Measurements from ENCODE around the gene PCNP. TPM values are rescaled to one million over a fixed set of nuclear protein-coding genes. Genes with fewer than 3 reads are reported as not detected.
"Not testable (repeated sequence)": the region's sequence is repeated elsewhere in the genome, so short reads cannot be mapped to it uniquely, and the experiment has no call there.

Gene PCNP
- total and polyA plus RNA-seq, 7 donors: 72.4 to 178 (median 146) TPM

GRCh38 chr3:101639280-101639963, 65.4 kb downstream of the PCNP start:
- Histone ChIP-seq H3K4me3 (no peak overlapping the region), H3K4me1 (no peaks in the 10 kb centered on the region), H3K27ac (no peak overlapping the region), H3K9me3 (no peaks in the 10 kb centered on the region), H3K36me3 (no peaks in the 10 kb centered on the region), H3K27me3 (no peaks in the 10 kb centered on the region)
- WGBS, 2 donors: 84 to 88% methylated on average over 18 of the region's 18 CpGs
- DNase-seq: no peak
- TF ChIP-seq, protein P1, sequence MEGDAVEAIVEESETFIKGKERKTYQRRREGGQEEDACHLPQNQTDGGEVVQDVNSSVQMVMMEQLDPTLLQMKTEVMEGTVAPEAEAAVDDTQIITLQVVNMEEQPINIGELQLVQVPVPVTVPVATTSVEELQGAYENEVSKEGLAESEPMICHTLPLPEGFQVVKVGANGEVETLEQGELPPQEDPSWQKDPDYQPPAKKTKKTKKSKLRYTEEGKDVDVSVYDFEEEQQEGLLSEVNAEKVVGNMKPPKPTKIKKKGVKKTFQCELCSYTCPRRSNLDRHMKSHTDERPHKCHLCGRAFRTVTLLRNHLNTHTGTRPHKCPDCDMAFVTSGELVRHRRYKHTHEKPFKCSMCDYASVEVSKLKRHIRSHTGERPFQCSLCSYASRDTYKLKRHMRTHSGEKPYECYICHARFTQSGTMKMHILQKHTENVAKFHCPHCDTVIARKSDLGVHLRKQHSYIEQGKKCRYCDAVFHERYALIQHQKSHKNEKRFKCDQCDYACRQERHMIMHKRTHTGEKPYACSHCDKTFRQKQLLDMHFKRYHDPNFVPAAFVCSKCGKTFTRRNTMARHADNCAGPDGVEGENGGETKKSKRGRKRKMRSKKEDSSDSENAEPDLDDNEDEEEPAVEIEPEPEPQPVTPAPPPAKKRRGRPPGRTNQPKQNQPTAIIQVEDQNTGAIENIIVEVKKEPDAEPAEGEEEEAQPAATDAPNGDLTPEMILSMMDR (IDR thresholded peaks at IDR 0.05): no peak
- no peak for TF ChIP-seq POLR2AphosphoS5 (IDR thresholded peaks at IDR 0.05)
- no peak for TF ChIP-seq POLR2A (IDR thresholded peaks at IDR 0.05)
- no peak for TF ChIP-seq EP300 (IDR thresholded peaks at IDR 0.05)
- intact Hi-C loops (cut with DNase I): no loop called here

- WGBS, 2 donors: 94 to 96% methylated on average over 10 of the region's 10 CpGs
Measured at GRCh38 chr3:101640256-101640655, 66.3 kb downstream of the PCNP start.

DNA sequence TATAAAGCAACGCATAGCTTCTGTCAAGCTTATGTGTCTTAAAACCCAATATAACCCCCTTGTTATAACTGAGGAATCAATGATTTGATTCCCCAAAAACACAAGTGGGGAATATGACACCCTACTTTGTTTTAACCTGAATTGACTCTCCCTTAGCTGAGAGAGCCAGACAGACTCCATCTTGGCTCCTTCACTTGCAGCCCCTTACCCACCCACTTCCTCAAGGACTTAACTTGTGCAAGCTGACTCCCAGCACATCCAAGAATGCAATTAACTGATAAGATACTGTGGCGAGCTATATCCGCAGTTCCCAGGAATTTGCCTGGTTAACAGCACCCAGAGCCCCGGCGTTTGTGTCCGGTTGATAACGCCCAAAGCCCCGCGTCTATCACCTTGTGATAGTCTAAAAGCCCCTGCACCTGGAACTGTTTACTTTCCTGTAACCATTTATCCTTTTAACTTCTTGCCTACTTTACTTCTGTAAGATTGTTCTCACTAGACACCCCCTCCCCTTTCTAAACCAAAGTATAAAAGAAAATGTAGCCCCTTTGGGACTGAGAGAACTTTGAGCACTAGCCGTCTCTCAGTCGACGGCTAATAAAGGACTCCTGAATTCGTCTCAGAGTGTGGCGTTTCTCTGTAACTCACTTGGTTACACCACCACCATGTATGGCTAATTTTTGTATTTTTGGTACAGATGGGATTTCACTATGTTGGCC, 67.6 kb downstream of the PCNP start:
- H3K9me3 ChIP-seq; H3K4me3 ChIP-seq; DNase-seq; H3K27ac ChIP-seq; H3K4me1 ChIP-seq; intact Hi-C loops (cut with DNase I); H3K36me3 ChIP-seq; H3K27me3 ChIP-seq: not testable (repeated sequence)
- 77 to 82% methylated on average over 14 of the region's 14 CpGs for WGBS, 2 donors

More at GRCh38 chr3:101640256-101640655, 66.3 kb downstream of the PCNP start:
- Histone ChIP-seq H3K36me3 (no peaks in the 10 kb centered on the region), H3K27me3 (no peaks in the 10 kb centered on the region), H3K9me3 (no peaks in the 10 kb centered on the region), H3K4me3 (no peak overlapping the region), H3K4me1 (no peaks in the 10 kb centered on the region), H3K27ac (no peak overlapping the region)
- DNase-seq: no peak
- TF ChIP-seq POLR2A (IDR thresholded peaks at IDR 0.05) (no peak), EP300 (IDR thresholded peaks at IDR 0.05) (no peak), POLR2AphosphoS5 (IDR thresholded peaks at IDR 0.05) (no peak)
- TF ChIP-seq, protein P1 (IDR thresholded peaks at IDR 0.05): no peak
- intact Hi-C loops (cut with DNase I): no loop called here

DNA sequence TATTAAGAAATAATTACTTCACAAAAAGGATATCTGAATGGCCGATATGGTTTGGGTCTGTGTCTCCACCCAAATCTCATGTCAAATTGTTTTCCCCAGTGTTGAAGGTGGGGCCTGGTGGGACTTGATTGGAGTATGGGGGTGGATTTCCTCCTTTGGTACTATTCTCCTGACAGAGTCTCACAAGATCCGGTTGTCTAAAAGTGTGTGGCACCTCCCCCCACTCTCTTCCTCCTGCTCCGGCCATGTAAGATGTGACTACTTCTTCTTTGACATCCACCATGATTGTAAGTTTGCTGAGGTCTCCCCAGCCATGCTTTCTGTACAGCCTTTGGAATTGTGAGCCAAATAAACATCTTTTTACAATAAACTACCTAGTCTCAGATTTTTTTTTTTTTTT, 68.5 kb downstream of the PCNP start:
- no peak for DNase-seq
- H3K9me3 ChIP-seq: no peaks in the 10 kb centered on the region
- TF ChIP-seq EP300 (IDR thresholded peaks at IDR 0.05) (no peak), POLR2AphosphoS5 (IDR thresholded peaks at IDR 0.05) (no peak), POLR2A (IDR thresholded peaks at IDR 0.05) (no peak)
- TF ChIP-seq, protein P1 (IDR thresholded peaks at IDR 0.05): no peak
- no peak overlapping the region for H3K27ac ChIP-seq
- intact Hi-C loops (cut with DNase I): no loop called here
- no peaks in the 10 kb centered on the region for H3K36me3 ChIP-seq
- H3K27me3 ChIP-seq: no peaks in the 10 kb centered on the region
- no peak overlapping the region for H3K4me3 ChIP-seq
- no peaks in the 10 kb centered on the region for H3K4me1 ChIP-seq
- 89 to 91% methylated on average over 3 of the region's 3 CpGs for WGBS, 2 donors

DNA sequence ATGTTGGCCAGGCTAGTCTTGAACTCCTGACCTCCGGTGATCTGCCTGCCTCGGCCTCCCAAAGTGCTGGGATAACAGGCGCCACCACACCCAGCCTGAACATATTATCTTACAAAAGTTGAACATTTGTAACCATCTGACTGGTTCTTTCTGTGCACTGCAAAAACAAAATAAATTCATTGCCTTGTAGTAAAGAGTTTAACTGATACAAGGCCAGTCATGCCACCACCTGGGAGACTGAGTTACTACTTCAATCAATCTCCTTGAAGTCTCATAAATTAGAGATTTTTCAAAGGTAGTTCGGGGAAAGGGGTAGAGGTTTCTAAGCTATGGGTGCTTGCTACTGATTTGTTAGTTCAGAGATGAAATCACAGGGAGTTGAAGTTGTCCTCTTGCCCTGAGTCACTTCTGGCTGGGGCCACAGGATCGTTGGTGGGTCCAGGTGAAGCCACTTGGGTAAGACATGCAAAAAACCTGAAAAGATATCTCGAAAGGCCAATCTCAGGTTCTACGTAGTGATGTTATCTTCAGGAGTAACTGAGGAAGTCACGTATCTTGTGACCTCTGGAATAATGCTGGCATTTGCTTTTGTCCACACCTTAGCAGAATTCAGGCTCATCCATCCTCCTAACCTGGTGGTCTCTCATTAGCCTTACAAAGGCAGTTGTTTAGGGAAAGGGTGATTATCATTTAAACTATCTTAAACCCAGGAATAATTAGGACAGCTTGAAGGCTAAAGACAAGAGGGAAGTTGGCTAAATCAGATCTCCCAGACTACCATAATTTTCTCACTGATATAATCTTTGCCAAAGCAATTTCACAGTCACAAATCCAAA, 69.2 kb downstream of the PCNP start:
- H3K4me3 ChIP-seq: no peak overlapping the region
- H3K4me1 ChIP-seq: no peaks in the 10 kb centered on the region
- TF ChIP-seq POLR2A (IDR thresholded peaks at IDR 0.05): no peak
- no peak for TF ChIP-seq EP300 (IDR thresholded peaks at IDR 0.05)
- TF ChIP-seq, protein P1 (IDR thresholded peaks at IDR 0.05): no peak
- no peak for TF ChIP-seq POLR2AphosphoS5 (IDR thresholded peaks at IDR 0.05)
- H3K9me3 ChIP-seq: no peaks in the 10 kb centered on the region
- WGBS, 2 donors: 92% methylated on average over 8 of the region's 8 CpGs
- intact Hi-C loops (cut with DNase I): no loop called here
- peaks cover 0 to 5% (median 1%) of the 10 kb centered on the region in 4 donors for H3K36me3 ChIP-seq
- no peaks in the 10 kb centered on the region for H3K27me3 ChIP-seq
- no peak overlapping the region for H3K27ac ChIP-seq
- no peak for DNase-seq

All from sigmoid colon (tissue), 7 donors.